Esophagus muscularis mucosa (tissue), 4 donors: ENCODE measurements around the gene WNT9A. TPM values are rescaled to one million over a fixed set of nuclear protein-coding genes. Genes with fewer than 3 reads are reported as not detected.

Source experiments
- DNase-seq: peaks from one replicate; pipeline ENCODE4 v3.0.0-alpha.2; 2017; ENCODE audit errors: extremely low spot score
- H3K27ac ChIP-seq, 4 donors: fragments of 200-600 bp; sonication (generic); replicated peaks in 1 of 4; 1 replicate in 3 of 4; 2 replicates in 1 of 4; pipeline ENCODE4 v1.5.1; 2016 to 2019; ENCODE audit warnings: mild to moderate bottlenecking in 1 of 4
- H3K27me3 ChIP-seq, 4 donors: fragments of 200-600 bp; sonication (generic); one replicate each; pipeline versions ENCODE4 v1.5.1 to v1.6.0; 2016 to 2019
- H3K36me3 ChIP-seq, 4 donors: fragments of 200-600 bp; sonication (generic); one replicate each; pipeline ENCODE4 v1.5.1; 2016 to 2019
- H3K4me1 ChIP-seq, 4 donors: fragments of 200-600 bp; sonication (generic); one replicate each; pipeline ENCODE4 v1.5.1; 2016 to 2019
- H3K4me3 ChIP-seq, 4 donors: fragments of 200-600 bp; sonication (generic); 1 replicate in 2 of 4; 2 replicates in 2 of 4; pipeline ENCODE4 v1.5.1; 2016 to 2019; ENCODE audit warnings: mild to moderate bottlenecking in 4 of 4, moderate library complexity in 1 of 4
- H3K9me3 ChIP-seq, 4 donors: fragments of 200-600 bp; sonication (generic); 1 replicate in 3 of 4; 2 replicates in 1 of 4; pipeline ENCODE4 v1.5.1; 2016 to 2019
- EP300 ChIP-seq: sonication (generic); formaldehyde crosslinking; IDR thresholded peaks from one replicate; pipeline ENCODE4 v1.6.1; 2017; ENCODE audit warnings: antibody characterized with exemption
- POLR2A ChIP-seq: fragments of 450-650 bp; IDR thresholded peaks from one replicate; pipeline ENCODE4 v1.6.1; 2017; ENCODE audit warnings: antibody characterized with exemption, moderate library complexity, mild to moderate bottlenecking, low read depth
- POLR2AphosphoS5 ChIP-seq, 2 donors: sonication (generic); formaldehyde crosslinking; IDR thresholded peaks; one replicate each; pipeline ENCODE4 v1.6.1; 2017; ENCODE audit warnings: antibody characterized with exemption in 2 of 2
- WGBS: methylation state at CpG from one replicate; pipeline ENCODE4 v1.1.5; 2018; 5-methylcytosine and 5-hydroxymethylcytosine counted together
- intact Hi-C: fragments of 100-400 bp; cut with DNase I; formaldehyde crosslinking; loops from one replicate; pipeline ENCODE4 v1.15.1; 2023
- total RNA-seq, 4 donors: library from RNA; depleted of rRNA; stranded (reverse); fragments of >200 nt; gene quantifications; one replicate each; pipeline versions ENCODE4 v1.1.0 to v1.2.1, GENCODE V29; 2016
- TF ChIP-seq, protein P1 (sequence below), 3 experiments: fragments of 200-600 bp in 2 of 3; fragments of 450-650 bp in 1 of 3; sonication (generic) in 2 of 3; IDR thresholded peaks; one replicate each; pipeline ENCODE4 v1.5.1; 2017 to 2019; ENCODE audit warnings: antibody characterized with exemption in 3 of 3, mild to moderate bottlenecking in 2 of 3, moderate library complexity in 1 of 3

Gene WNT9A
- total RNA-seq, 4 donors from 2014 or later = 7.5 to 18.1 (median 14.4) TPM

DNA sequence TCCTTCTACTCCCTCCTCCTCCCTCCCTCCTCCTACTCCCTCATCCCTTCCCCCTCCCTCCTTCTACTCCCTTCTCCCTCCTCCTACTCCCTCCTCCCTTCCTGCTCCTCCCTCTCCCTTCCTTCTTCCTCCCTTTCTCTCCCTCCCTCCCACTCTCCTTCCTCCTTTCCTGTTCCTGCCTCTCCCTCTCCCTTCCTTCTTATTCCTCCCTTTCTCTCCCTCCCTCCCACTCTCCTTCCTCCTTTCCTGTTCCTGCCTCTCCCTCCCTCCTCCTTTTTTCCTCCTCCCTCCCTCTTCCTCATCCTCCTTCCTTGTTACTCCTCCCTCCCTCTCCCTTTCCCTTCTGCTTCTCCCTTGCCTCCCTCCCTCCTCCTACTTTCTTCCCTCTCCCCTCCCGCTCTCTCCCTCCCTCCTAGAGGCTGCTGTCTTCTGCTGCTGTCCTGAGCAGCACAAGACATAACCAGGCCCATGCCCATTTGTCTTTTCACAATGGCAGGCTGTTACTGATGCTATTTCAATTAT, 41.1 kb downstream of the WNT9A start:
- no peak overlapping the region for H3K4me3 ChIP-seq
- no peaks in the 10 kb centered on the region for H3K36me3 ChIP-seq
- no peaks in the 10 kb centered on the region for H3K4me1 ChIP-seq
- TF ChIP-seq POLR2A = no peak
- DNase-seq = no peak
- no peaks in the 10 kb centered on the region for H3K27me3 ChIP-seq
- no peaks in the 10 kb centered on the region for H3K9me3 ChIP-seq
- no peak overlapping the region for H3K27ac ChIP-seq
- intact Hi-C loops = no loop called here
- 94% methylated on average over 1 of the region's 1 CpG for WGBS

DNA sequence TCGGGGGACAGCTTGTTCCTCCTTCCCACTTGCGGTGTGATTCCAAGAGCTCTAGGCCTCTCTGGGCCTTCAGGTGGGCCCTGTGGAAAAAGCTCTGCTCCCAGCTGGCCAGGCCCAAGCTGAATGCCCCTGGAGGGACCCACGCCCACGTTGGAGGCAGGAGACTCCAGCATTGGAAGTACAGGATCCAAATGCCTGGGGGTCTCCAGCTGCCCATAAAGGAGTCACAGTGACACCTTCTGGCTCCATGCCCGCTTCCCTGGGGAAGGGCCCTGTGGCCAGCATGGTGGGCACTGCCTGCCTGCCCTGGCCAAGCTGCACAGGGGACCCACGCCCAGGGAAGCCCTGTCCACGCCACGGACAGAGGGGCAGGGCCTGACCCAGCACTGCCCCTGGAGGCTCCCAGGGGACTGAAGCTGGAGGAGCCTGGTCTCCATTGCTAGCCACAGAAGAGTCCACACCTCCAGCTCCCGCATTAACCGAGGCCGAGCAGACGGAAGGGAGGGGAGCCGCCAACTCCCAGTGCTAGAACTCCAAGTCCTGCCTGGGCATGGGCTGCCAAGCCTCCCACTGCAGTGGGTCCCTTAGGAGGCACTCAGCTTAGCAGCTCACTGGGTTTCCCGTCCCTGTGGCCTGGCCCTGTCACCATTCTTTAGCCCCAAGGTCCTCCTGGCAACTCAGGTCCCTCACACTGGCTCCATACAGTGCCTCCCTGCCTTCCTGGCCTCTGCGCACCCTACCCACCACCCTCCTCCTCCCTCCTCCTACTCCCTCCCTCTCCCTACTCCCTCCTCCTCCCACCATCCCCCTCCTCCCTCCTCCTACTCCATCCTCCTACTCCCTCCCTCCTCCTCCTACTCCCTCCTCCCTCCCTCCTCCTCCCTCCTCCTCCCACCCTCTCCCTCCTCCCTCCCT, 41.9 kb downstream of the WNT9A start:
- no peaks in the 10 kb centered on the region for H3K4me1 ChIP-seq
- H3K4me3 ChIP-seq = no peak overlapping the region
- no peaks in the 10 kb centered on the region for H3K27me3 ChIP-seq
- TF ChIP-seq POLR2AphosphoS5 (IDR thresholded peaks at IDR 0.05) = no peak
- TF ChIP-seq EP300 = no peak
- TF ChIP-seq POLR2A = no peak
- TF ChIP-seq, protein P1, sequence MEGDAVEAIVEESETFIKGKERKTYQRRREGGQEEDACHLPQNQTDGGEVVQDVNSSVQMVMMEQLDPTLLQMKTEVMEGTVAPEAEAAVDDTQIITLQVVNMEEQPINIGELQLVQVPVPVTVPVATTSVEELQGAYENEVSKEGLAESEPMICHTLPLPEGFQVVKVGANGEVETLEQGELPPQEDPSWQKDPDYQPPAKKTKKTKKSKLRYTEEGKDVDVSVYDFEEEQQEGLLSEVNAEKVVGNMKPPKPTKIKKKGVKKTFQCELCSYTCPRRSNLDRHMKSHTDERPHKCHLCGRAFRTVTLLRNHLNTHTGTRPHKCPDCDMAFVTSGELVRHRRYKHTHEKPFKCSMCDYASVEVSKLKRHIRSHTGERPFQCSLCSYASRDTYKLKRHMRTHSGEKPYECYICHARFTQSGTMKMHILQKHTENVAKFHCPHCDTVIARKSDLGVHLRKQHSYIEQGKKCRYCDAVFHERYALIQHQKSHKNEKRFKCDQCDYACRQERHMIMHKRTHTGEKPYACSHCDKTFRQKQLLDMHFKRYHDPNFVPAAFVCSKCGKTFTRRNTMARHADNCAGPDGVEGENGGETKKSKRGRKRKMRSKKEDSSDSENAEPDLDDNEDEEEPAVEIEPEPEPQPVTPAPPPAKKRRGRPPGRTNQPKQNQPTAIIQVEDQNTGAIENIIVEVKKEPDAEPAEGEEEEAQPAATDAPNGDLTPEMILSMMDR (IDR thresholded peaks at IDR 0.05) = no peak
- intact Hi-C loops = no loop called here
- H3K36me3 ChIP-seq = no peaks in the 10 kb centered on the region
- no peak for DNase-seq
- H3K9me3 ChIP-seq = no peaks in the 10 kb centered on the region
- WGBS = 92% methylated on average over 5 of the region's 15 CpGs
- H3K27ac ChIP-seq = no peak overlapping the region

DNA sequence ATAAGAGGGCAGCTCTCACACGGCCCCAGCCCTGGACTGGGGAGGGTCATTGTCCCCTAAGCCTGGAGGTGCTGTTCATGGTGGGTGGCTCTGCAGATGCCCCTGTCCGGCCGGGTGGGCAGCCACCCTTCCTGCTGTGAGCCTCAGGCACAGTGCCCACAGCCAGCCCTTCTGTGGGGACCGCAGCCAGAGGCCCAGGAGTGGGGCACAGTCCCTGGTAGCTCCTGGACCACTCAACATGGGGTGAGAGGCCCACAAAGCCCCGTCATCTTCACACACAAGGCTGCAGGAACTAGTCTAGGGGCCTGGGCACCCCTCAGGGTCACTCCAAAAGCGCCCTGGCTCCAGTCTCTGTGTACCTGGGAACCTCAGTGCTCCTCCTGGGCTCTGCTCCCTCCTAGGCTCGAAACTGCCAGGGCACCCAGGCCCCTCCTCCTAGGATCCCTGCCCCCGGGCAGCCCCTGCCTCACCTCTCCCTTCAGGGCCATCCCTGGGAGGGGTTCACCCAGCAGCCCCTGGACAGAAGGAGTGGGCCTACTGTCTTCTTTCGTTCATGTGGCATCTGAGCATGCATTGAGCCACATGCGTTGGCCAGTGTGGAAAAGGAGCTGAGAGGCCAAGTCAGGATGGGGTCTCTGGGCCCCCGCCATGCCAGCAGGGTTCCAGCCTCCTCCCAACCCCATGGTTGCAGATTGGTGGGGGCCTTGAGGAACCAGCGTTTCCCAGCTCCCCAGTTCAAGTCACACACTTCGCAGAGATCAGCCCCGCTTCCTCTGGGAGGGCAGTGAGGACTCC, 43.0 kb downstream of the WNT9A start:
- DNase-seq = no peak
- 100% methylated on average over 4 of the region's 14 CpGs for WGBS
- TF ChIP-seq POLR2AphosphoS5 (IDR thresholded peaks at IDR 0.05) = no peak
- TF ChIP-seq EP300 = no peak
- no peaks in the 10 kb centered on the region for H3K27me3 ChIP-seq
- H3K4me1 ChIP-seq = no peaks in the 10 kb centered on the region
- intact Hi-C loops = no loop called here
- H3K9me3 ChIP-seq = no peaks in the 10 kb centered on the region
- H3K27ac ChIP-seq = no peak overlapping the region
- H3K4me3 ChIP-seq = no peak overlapping the region
- H3K36me3 ChIP-seq = no peaks in the 10 kb centered on the region

DNA sequence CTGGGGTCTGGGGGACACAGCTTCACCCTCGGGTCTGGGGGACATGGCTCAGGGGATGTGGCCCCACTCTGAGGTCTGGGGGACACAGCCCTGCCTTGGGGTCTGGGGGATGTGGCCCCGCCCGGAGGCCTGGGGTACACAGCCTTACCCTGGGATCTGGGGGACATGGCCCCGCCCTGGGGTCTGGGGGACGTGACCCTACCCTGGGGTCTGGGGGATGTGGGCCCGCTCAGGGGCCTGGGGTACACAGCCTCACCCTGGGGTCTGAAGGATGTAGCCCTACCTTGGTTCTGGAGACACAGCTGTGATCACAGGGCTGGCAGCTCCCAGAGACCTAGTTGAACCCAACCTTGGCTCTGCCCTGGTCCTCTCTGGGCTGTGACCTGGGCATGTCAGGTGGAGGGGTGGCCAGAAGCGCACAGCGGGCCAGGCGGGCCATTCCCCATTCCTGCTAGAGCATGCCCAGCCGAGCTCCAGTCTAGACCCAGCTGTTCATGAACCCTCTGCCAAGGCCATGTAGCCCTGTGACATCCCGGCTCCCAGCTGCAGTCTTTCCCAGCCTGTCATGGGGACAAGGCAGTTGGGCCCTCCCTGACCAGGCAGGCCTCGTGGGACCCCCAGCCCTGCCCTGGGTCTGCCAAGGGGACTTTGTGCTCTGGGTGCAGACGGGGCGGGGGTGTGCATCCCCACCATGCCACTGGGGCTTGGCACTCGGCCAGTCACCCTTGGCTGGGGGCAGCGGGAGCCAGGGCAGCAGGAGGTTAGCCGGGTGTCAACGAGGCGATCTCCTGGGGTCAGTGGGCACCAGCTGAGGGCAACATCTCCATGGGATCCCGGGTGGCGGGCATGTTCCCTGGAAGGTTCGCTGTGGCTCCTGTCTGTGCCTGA, 43.9 kb downstream of the WNT9A start:
- Histone ChIP-seq H3K4me1 (no peaks in the 10 kb centered on the region), H3K27ac (no peak overlapping the region), H3K9me3 (no peaks in the 10 kb centered on the region), H3K27me3 (no peaks in the 10 kb centered on the region), H3K4me3 (no peak overlapping the region), H3K36me3 (no peaks in the 10 kb centered on the region)
- DNase-seq = no peak
- 90% methylated on average over 2 of the region's 22 CpGs for WGBS
- TF ChIP-seq, protein P1 (IDR thresholded peaks at IDR 0.05) = no peak
- TF ChIP-seq EP300 = no peak
- TF ChIP-seq POLR2AphosphoS5 (IDR thresholded peaks at IDR 0.05) = no peak
- TF ChIP-seq POLR2A = no peak
- intact Hi-C loops = no loop called here

DNA sequence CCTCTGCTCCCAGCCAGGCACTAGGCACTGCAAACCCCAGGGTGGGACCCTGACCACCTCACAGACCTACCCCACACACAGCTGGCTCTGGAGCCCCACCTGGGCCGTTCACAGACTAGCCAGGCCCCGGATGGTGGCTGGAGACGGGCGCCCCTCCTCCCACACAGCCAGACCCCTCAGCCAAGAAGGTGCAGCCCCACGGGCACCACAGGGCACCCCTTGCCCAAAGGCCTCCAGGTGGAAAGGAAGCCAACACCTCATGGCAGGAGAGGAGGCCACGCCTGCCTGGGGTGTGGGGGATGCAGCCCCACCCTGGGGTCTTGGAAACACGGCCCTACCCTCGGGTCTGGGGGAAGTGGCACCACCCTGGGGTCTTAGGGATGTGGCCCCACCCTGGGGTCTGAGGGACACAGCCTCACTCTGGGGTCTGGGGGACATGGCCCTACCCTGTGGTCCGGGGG, 44.6 kb downstream of the WNT9A start:
- 97% methylated on average over 7 of the region's 9 CpGs for WGBS
- intact Hi-C loops = no loop called here
- DNase-seq = no peak

More for the DNA sequence above, 44.6 kb downstream of the WNT9A start:
- Histone ChIP-seq H3K4me3 (no peak overlapping the region), H3K4me1 (no peaks in the 10 kb centered on the region), H3K9me3 (no peaks in the 10 kb centered on the region), H3K27me3 (no peaks in the 10 kb centered on the region), H3K36me3 (no peaks in the 10 kb centered on the region), H3K27ac (no peak overlapping the region)
- TF ChIP-seq POLR2AphosphoS5 (IDR thresholded peaks at IDR 0.05) (no peak), POLR2A (no peak)
